Brain microvascular endothelial cell (primary cell): Measurements from ENCODE around the gene FASTKD3.

ENCODE experiments used
- DNase-seq: peaks from one replicate; pipeline ENCODE4 v3.0.0-alpha.2; 2020
- H3K27ac ChIP-seq: fragments of 250-450 bp; sonication (Bioruptor Pico); 2 replicates; pipeline ENCODE4 v1.5.1; 2020; ENCODE audit warnings: mild to moderate bottlenecking, moderate library complexity
- H3K27me3 ChIP-seq: fragments of 250-450 bp; sonication (Bioruptor Pico); replicated peaks from 2 replicates; pipeline ENCODE4 v1.5.1; 2020; ENCODE audit warnings: mild to moderate bottlenecking
- H3K36me3 ChIP-seq: fragments of 250-450 bp; sonication (Bioruptor Pico); replicated peaks from 2 replicates; pipeline ENCODE4 v1.5.1; 2020; ENCODE audit warnings: mild to moderate bottlenecking
- H3K4me3 ChIP-seq: 2 replicates; pipeline ENCODE4 v1.5.1; 2011; ENCODE audit warnings: low read depth, mild to moderate bottlenecking, control low read depth, low read length, moderate library complexity
- in situ Hi-C: cut with HindIII; loops from 2 replicates; pipeline ENCODE4 v1.10.0; 2017; ENCODE audit warnings: low sequenced_read_pairs, low pct_ligation_motif_present
- TF ChIP-seq, protein P1 (sequence below): IDR thresholded peaks from 2 replicates; pipeline ENCODE4 v1.5.1; 2011; ENCODE audit warnings: low read depth, mild to moderate bottlenecking, moderate library complexity, low read length, control low read depth, inconsistent platforms; ENCODE audit errors: missing control alignments

FASTKD3 gene

DNA sequence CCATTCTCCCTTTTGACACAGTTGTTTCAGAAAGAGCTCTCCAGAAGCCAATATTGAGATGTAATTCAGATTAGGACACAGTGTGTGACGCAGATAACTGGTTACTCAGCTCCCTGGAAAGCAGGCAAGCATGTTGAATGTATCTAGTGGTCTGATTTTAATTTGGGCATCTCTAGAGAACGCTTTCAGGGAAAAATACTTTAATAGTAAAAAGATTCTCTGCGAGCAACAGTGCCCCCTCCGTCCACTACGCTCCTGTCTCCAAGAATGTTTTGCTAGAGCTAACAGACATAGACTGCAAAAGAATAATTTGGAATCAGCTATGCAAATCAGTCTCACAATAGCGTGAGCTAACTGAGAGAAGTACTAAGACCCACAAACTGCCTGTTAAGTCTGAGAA is 41.2 kb downstream of the FASTKD3 start:
- Histone ChIP-seq H3K36me3 (no peaks in the 10 kb centered on the region), H3K4me3 (no peak overlapping the region), H3K27ac (no peak overlapping the region), H3K27me3 (no peaks in the 10 kb centered on the region)
- TF ChIP-seq, protein P1, sequence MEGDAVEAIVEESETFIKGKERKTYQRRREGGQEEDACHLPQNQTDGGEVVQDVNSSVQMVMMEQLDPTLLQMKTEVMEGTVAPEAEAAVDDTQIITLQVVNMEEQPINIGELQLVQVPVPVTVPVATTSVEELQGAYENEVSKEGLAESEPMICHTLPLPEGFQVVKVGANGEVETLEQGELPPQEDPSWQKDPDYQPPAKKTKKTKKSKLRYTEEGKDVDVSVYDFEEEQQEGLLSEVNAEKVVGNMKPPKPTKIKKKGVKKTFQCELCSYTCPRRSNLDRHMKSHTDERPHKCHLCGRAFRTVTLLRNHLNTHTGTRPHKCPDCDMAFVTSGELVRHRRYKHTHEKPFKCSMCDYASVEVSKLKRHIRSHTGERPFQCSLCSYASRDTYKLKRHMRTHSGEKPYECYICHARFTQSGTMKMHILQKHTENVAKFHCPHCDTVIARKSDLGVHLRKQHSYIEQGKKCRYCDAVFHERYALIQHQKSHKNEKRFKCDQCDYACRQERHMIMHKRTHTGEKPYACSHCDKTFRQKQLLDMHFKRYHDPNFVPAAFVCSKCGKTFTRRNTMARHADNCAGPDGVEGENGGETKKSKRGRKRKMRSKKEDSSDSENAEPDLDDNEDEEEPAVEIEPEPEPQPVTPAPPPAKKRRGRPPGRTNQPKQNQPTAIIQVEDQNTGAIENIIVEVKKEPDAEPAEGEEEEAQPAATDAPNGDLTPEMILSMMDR = no peak
- no peak for DNase-seq
- in situ Hi-C loops = no loop called here

DNA sequence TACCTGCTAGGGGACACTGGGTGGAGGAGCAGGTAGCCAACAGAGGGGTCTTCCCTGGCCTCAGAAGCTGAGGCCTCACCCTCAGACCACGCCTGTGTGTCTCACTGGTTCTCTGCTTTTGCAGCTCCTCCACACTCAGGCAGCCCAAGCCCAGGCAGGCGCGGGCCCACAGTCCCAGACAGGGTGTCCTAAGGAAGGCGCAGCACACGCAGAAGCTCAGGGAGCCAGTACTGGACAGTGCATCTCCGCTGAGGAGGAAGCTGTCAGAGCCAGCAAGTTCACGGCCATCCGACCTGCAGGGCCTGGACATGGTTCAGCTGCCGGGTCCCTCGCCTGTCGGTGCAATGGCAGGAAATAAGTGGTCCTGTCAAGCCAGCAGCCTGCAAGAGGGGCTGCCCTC is 43.2 kb downstream of the FASTKD3 start:
- in situ Hi-C loops = no loop called here
- H3K4me3 ChIP-seq = no peak overlapping the region
- no peaks in the 10 kb centered on the region for H3K27me3 ChIP-seq
- H3K27ac ChIP-seq = no peak overlapping the region
- no peak for DNase-seq
- H3K36me3 ChIP-seq = no peaks in the 10 kb centered on the region
- TF ChIP-seq, protein P1 = no peak

DNA sequence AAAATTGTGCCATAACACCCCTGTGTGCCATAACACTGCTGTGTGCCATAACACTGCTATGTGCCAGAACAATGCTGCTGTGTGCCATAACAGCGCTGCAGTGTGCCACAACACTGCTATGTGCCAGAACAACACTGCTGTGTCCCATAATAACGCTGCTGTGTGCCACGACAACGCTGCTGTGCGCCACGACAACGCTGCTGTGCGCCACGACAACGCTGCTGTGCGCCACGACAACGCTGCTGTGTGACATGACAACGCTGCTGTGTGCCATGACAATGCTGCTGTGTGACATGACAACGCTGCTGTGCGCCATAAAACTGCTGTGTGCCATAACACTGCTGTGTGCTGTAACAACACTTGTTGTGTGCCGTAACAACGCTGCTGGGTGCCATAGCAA is 43.8 kb downstream of the FASTKD3 start:
- in situ Hi-C loops = no loop called here
- no peak overlapping the region for H3K27ac ChIP-seq

DNA sequence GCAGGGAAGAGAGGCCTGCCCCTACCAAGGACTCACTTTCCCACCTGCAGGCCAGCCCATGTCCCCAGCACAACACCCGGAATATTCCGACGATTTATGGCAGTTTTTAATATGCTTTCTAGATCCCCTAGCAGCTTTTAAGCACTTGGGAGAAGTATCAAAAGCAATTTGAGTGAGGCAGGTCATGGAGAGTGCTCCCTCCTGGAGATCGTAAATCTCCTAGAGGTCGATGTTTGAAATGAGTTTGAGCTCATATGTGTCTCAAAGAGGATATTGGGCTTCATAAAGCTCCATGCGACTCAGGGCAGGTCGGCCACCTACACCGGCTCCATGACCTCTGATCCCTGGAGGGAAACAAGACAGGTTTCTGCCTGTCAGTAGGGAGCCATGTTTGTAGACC is 45.2 kb downstream of the FASTKD3 start:
- Histone ChIP-seq H3K4me3 (no peak overlapping the region), H3K36me3 (no peaks in the 10 kb centered on the region), H3K27me3 (no peaks in the 10 kb centered on the region), H3K27ac (no peak overlapping the region)
- no peak for DNase-seq
- TF ChIP-seq, protein P1 = no peak
- in situ Hi-C loops = no loop called here

More for the DNA sequence above, 43.8 kb downstream of the FASTKD3 start:
- Histone ChIP-seq H3K36me3 (no peaks in the 10 kb centered on the region), H3K4me3 (no peak overlapping the region), H3K27me3 (no peaks in the 10 kb centered on the region)
- TF ChIP-seq, protein P1 = no peak
- DNase-seq = no peak

DNA sequence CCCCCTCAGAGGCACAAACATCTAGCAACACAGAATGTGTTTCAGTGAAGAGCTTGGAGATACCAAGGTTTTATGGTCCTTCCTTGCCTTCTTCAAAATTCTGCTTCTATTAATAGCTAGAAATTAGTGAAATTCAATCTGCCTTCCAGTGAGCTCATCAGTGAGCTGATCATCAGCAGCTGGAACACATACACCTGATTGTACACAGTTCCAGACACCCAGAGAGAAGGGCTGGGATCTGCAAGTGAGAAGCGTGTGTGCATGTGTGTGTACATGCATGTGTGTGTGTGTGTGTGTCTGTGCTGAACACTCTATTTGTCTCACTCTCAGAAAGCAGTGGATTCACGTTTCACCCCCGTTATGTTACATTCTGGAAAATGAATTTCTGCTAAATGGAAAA is 46.4 kb downstream of the FASTKD3 start:
- TF ChIP-seq, protein P1 = no peak
- Histone ChIP-seq H3K36me3 (no peaks in the 10 kb centered on the region), H3K27me3 (no peaks in the 10 kb centered on the region), H3K27ac (no peak overlapping the region), H3K4me3 (no peak overlapping the region)
- DNase-seq = no peak
- in situ Hi-C loops = no loop called here

DNA sequence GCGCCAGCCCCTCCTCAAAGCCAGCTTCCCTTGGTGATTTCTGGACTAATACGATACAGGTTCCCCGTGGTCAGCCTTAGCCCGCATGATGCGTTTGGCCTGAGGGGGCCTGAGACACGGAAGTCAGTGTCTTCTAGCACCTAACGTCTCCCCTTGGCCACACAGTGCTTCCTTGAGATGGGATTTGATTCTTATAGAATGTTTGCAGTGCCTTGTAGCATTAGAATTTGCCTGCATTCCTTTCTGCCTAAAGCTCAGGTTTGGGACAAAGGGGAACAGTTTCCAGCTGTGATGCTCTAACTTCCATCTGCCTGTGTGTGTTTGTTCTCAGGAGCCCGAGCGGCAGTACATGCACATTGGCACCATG is 52.3 kb downstream of the FASTKD3 start:
- Histone ChIP-seq H3K4me3 (no peak overlapping the region), H3K36me3 (no peaks in the 10 kb centered on the region), H3K27me3 (no peaks in the 10 kb centered on the region), H3K27ac (no peak overlapping the region)
- in situ Hi-C loops = no loop called here
- TF ChIP-seq, protein P1 = no peak
- DNase-seq = no peak
